GM19395 (cell line): ENCODE data around the gene RNF17.

Experiments
- ATAC-seq: cut with Tn5 transposase; IDR thresholded peaks from one replicate; pipeline ENCODE4 v1.9.1; 2021; ENCODE audit warnings: mild to moderate bottlenecking, moderate library complexity; ENCODE audit not compliant: unreplicated experiment

RNF17 gene

DNA sequence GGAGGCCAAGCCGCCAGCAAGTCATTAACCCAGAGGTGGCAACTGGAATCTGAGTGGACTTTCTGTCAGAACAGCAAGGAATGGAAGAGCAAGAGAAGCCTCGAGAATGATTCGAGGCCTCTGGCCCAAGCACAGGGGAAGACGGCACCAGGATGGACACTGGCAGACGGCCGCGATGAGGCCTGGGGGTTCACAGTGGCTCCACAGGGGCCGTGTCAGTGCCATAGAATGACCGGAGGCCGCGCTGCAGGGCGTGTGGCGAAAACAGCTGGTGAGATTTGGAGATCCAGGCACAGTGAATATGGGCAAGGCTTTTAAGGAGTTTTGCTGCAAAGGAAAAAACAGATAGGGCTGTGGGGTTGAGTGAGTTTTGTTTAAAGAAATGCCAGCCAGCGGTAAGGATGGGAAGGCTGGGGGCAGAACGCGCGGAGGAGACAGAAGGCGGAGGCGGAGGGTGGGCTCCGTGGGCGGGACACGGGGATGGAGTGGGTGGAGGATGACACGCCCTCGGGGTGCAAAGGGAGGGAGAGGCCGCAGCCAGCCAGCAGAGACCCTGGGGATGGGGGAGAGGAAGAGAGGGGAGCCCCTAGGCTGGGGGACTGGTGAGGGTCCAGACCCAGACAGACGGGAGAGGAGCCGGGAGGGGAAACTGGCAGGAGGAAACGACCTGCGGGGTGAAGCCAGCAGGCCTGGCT lies 130.5 kb downstream of the RNF17 start:
- no peak for ATAC-seq

DNA sequence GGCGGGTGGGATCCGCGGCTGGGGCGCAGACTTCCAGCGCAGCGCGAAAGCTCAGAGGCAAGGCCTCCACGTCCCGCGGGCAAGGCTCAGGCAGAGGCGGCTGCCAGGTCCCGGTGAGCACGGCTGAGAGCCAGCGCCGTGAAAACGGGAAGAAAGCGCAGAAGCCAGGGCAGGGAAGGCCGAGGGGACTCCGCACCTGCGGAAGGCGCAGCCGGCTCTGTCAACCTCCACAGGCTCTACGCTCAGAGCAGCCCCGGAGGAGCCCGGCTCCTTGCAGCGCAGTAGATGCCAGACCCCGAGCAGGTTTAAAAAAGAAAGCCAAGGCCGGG lies 131.0 kb downstream of the RNF17 start:
- ATAC-seq: no peak

GRCh38 chr13:24896061-24896460 lies 132.1 kb downstream of the RNF17 start:
- no peak for ATAC-seq

- ATAC-seq: no peak
Measured at GRCh38 chr13:24897293-24897692, 133.3 kb downstream of the RNF17 start.

DNA sequence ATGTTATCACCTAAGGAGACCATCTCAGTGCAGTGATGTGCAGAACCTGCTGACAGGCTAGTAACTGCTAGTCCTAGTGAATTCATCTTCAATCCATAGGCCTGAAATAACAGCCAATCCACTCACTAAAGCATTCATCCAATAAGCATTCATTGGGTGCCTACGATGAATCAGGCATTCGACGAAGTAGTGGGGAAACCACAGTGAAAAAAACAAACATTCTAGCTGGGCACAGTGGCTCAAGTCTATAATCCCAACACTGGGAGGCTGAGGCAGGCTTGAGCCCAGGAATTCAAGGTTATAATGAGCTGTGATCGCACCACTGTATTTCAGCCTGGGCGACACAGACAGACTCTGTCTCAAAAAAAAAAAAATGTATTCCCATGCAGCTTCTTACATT lies 135.6 kb downstream of the RNF17 start:
- no peak for ATAC-seq

DNA sequence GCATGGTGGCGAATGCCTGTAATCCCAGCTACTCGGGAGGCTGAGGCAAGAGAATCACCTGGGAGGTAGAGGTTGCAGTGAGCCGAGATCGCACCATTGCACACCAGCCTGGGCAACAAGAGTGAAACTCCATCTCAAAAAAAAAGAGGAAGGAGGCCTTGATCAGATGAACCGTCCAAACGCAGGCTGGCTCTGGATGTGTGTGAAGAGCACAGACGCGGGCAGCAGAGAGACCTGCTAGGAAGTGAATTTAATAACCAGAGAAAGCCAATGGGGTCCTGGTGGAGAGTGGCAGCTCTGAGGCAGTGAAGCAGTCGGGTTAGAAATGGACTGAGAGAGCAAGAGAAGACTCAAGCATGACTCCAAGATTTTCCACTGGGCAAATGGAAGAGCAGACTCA lies 136.5 kb downstream of the RNF17 start:
- no peak for ATAC-seq

DNA sequence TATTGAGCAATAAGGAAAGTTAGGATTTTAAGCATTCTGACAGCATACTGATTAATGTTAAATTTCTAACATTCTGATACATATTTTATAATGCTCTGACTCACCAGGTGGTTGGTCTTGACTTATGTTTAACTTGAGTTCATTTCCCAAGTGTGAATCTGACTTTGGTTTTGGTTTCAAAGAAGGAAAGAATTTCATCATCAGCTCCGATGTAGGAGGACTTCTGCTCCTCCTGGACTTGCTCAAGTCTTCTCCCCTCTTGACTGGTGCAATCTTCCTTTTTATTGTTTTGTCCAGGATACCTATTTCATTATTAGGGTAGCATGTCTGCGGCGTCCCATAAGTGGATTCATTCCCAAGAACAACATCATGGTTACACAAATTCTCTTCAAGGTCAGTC lies 141.3 kb downstream of the RNF17 start:
- ATAC-seq: no peak

- no peak for ATAC-seq
Measured at GRCh38 chr13:24906268-24906667, 142.3 kb downstream of the RNF17 start.

- no peak for ATAC-seq
Measured at GRCh38 chr13:24910502-24911132, 146.6 kb downstream of the RNF17 start.

DNA sequence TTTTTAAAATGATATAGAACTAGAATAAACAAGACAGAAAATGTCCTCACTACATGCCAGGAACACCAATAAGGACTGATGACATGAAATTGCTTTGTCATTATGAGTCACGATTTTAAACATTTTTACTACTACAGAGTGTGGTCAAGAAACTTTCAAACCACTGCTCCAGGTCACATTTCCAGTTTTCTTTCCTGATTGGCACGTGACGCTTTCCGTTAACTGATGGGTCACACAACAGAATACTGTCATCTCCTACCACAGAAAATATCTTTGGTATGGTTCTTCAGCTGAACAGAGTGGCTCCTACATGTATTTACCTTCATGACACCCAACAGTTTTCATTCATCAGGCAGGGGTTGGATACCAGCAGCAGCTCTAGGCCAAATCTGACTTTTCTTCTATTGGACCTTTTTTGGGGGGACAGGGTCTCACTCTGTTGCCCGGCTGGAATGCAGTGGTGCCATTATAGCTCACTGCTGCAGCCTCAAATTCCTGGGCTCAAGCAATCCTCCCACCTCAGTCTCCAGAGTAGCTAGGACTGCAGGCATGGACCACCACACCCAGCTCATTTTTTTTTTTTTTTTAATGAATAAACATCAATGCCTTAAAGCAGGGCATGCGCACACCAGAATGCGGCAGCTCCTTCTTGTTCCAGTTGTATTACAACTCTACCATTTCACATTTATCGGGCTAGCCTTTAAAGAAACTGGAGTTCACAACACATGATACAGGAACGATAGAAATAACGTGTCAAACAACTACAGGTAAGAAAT lies 147.4 kb downstream of the RNF17 start:
- no peak for ATAC-seq

DNA sequence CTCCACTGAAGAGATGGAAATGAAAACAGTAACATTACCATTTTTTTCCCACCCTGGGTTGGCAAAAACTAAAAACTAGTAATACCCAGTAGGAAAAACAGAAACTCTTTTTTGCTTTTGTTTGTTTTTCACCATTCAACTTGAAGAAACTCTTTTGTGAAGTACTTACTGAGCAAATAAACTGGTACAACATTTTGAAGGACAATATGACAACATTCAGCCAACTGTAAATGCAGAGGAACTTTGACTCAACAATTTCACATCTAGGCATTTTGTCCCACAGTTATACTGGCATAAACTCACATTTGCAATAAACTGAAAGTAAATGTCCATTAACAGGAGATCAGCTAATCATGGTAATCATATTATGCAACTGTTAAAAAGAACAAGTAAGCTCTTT lies 152.5 kb downstream of the RNF17 start:
- no peak for ATAC-seq

DNA sequence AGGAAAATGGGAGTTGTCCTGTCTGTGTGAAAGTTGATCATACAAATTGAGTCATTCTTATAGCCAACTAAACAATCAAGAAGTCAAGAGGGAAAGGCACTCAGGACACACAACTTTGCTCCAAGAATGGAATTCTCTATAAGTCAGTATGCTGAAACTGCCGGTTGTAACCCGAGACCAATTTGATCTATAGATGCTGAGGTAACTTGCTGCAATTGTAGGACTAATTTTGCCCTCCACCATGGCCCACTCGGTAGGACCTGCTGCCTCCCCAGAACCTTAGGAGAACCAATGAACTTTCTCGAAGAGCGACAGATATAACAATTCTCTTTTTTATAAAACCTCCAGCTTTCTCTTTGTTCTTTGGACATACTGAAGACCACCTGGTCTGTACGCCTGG lies 157.0 kb downstream of the RNF17 start:
- ATAC-seq: no peak

- ATAC-seq: no peak
Measured at GRCh38 chr13:24921881-24922280, 157.9 kb downstream of the RNF17 start.

DNA sequence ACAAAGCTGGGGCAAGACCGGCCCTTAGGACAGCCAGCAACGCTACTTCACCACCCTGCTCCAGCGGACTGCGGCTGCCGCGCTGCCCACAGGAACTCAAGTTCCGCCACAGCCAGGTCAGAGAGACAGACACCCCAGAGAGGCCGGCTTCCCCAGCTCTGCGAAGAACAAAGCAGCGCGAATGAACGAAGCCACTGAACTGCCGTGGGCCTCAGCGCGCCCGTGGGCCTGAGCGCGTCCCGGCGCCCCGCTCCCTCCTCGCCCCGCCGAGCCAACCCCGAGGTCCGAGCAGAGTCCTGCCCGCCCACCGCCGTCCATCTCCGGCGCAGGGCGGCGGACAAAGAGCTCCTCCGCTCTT lies 158.4 kb downstream of the RNF17 start:
- peak; percentile 34 for ATAC-seq

DNA sequence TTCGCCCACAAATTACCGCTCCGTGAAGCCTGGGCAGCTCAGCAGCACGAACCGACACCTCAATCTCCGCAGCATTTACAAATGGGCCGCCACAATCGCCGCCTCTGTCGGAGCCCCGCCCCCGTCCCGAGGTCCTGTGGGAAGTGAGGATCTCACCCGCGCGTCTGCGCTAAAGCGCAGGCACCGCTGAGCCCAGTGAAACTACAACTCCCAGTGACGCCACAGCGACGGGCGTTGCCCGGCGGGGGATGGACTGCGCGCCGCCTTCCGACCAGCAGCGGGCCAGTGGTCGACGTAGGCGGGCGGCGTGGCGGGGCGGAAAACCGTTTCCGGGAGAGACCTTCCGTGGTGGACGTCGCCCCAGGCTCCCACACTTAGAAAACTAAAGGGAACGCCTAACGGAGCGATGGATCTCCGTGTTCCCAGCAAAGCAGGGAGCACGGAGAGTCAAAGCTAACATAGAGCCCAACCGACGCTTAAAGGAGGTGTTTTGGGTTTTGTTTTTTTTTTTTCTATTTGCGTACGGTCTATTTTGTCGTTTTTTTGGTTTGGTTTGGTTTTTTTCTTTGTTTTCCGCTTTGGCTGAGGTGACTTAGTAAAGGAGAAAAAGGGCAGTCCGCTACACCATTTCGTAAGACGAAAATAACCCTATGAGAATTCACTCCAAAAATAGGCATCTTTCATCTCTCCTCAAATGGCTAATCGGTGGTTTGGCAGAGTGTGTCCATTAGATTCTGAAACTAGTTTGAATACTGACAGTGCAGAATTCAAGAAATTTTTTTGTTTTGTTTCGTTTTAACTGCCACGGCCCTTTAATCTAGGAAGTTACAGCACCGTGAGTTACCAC lies 159.0 kb downstream of the RNF17 start:
- ATAC-seq: peak; percentile 93

- ATAC-seq: no peak
Measured at GRCh38 chr13:24925318-24926231, 161.6 kb downstream of the RNF17 start.

DNA sequence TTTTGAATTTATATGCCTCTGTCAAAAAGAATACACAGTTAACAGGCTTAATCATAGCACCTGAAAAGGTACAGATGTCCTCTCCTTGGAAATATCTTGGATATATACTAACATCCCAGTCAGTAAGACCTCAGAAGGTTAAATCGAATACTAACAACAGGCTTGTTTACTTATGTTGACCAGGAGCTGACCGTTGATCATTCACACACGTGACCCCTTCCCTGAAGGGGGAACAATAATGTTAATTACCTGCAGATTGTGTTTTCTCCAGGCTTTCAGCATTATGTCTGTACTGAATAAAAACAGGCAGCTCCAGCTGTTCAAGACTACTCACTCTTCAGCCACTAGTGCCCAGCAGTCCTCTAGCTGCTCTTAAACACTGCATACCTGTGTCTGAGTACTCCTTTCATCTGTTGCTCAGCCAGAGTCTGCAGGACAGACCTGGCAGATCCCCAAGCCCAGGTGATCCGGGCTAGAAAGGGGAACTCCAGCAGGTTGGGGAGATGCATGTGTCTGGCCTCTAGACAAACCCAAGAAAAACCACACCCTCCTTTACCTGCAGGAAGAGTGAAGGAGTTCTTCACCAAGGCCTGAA lies 163.9 kb downstream of the RNF17 start:
- no peak for ATAC-seq

- no peak for ATAC-seq
Measured at GRCh38 chr13:24929196-24929595, 165.2 kb downstream of the RNF17 start.
